ENCODE measurements around the gene PPP1R1C.

PPP1R1C gene

GRCh38 chr2:182113334-182113733 lies 127.7 kb downstream of the PPP1R1C start:
- no peak for DNase-seq (ENCODE audit: low read depth in 2 of 2)

- no peak for DNase-seq (ENCODE audit: low read depth in 2 of 2)
Measured at GRCh38 chr2:182115258-182115657, 129.6 kb downstream of the PPP1R1C start.

GRCh38 chr2:182116774-182117173 lies 131.1 kb downstream of the PPP1R1C start:
- no peak for DNase-seq (ENCODE audit: low read depth in 2 of 2)

- DNase-seq (ENCODE audit: low read depth in 2 of 2): no peak
Measured at GRCh38 chr2:182117196-182117595, 131.5 kb downstream of the PPP1R1C start.

GRCh38 chr2:182128821-182129707 lies 143.4 kb downstream of the PPP1R1C start:
- no peak for DNase-seq (ENCODE audit: low read depth in 2 of 2)

- DNase-seq (ENCODE audit: low read depth in 2 of 2): no peak
Measured at GRCh38 chr2:182132605-182133004, 147.0 kb downstream of the PPP1R1C start.

- DNase-seq (ENCODE audit: low read depth in 2 of 2): no peak
Measured at GRCh38 chr2:182133195-182133891, 147.7 kb downstream of the PPP1R1C start.

GRCh38 chr2:182134201-182134600 lies 148.5 kb downstream of the PPP1R1C start:
- DNase-seq (ENCODE audit: low read depth in 2 of 2): no peak

GRCh38 chr2:182142062-182142461 lies 156.4 kb downstream of the PPP1R1C start:
- no peak for DNase-seq (ENCODE audit: low read depth in 2 of 2)

- no peak for DNase-seq (ENCODE audit: low read depth in 2 of 2)
Measured at GRCh38 chr2:182144041-182144775, 158.6 kb downstream of the PPP1R1C start.

GRCh38 chr2:182144776-182145165 lies 159.1 kb downstream of the PPP1R1C start:
- no peak for DNase-seq (ENCODE audit: low read depth in 2 of 2)

- no peak for DNase-seq (ENCODE audit: low read depth in 2 of 2)
Measured at GRCh38 chr2:182148344-182148743, 162.7 kb downstream of the PPP1R1C start.

GRCh38 chr2:182163878-182164277 lies 178.2 kb downstream of the PPP1R1C start:
- DNase-seq (ENCODE audit: low read depth in 2 of 2): no peak

- no peak for DNase-seq (ENCODE audit: low read depth in 2 of 2)
Measured at GRCh38 chr2:182164686-182165085, 179.0 kb downstream of the PPP1R1C start.

GRCh38 chr2:182165202-182165601 lies 179.5 kb downstream of the PPP1R1C start:
- DNase-seq (ENCODE audit: low read depth in 2 of 2): no peak

- DNase-seq (ENCODE audit: low read depth in 2 of 2): no peak
Measured at GRCh38 chr2:182166406-182166805, 180.8 kb downstream of the PPP1R1C start.

- no peak for DNase-seq (ENCODE audit: low read depth in 2 of 2)
Measured at GRCh38 chr2:182166841-182167240, 181.2 kb downstream of the PPP1R1C start.

All from activated CD4-positive, alpha-beta T cell treated with anti-CD3 and anti-CD28 coated beads for 24 hours (primary cell).